H1 (cell line): ENCODE data around the gene USP35. TPM values are rescaled to one million over a fixed set of nuclear protein-coding genes. Genes with fewer than 3 reads are reported as not detected.
A peak's percentile ranks its signal among the peaks of the same experiment; 100 is the strongest.

Experiments used
- CTCF ChIA-PET: fragments of 300-600 bp; sonication (Branson Sonifier 250); formaldehyde crosslinking; loops from one replicate; lab custom pipeline; 2021; ENCODE audit not compliant: partially characterized antibody; lab: Charles Lee
- POLR2A ChIA-PET: fragments of 300-600 bp; sonication (Branson Sonifier 250); formaldehyde crosslinking; loops from one replicate; lab custom pipeline; 2021; ENCODE audit warnings: inconsistent platforms; ENCODE audit not compliant: partially characterized antibody; lab: Charles Lee
- DNase-seq, 2 experiments: peaks; one replicate each; pipeline versions ENCODE4 v3.0.0 to v3.0.0-alpha.2; 2010 to 2022; ENCODE audit warnings: low spot score in 2 of 2, low read depth in 1 of 2, mixed read lengths in 1 of 2
- FAIRE-seq: peaks from 2 replicates; lab custom pipeline; 2011; peaks lifted over from hg19 to GRCh38; lab: Jason Lieb, UNC
- H2AFZ ChIP-seq: 2 replicates; pipeline ENCODE4 v1.8.1; 2012; ENCODE audit warnings: low read length, inconsistent platforms
- H2AK5ac ChIP-seq: 2 replicates; pipeline ENCODE4 v1.6.1; 2013; ENCODE audit warnings: low read depth, low read length
- H2BK120ac ChIP-seq: replicated peaks from 2 replicates; pipeline ENCODE3; 2013; ENCODE audit warnings: low read depth, low read length, inconsistent platforms
- H2BK12ac ChIP-seq: 2 replicates; pipeline ENCODE4 v1.6.1; 2013; ENCODE audit warnings: low read depth, low read length
- H2BK15ac ChIP-seq: 2 replicates; pipeline ENCODE4 v1.6.1; 2013; ENCODE audit warnings: low read length
- H2BK20ac ChIP-seq: 2 replicates; pipeline ENCODE4 v1.6.1; 2013; ENCODE audit warnings: low read length
- H2BK5ac ChIP-seq: 2 replicates; pipeline ENCODE4 v1.6.1; 2013; ENCODE audit warnings: low read depth, low read length
- H3K14ac ChIP-seq: 2 replicates; pipeline ENCODE4 v1.6.1; 2013; ENCODE audit warnings: inconsistent platforms; ENCODE audit not compliant: insufficient read length
- H3K18ac ChIP-seq: 2 replicates; pipeline ENCODE4 v1.6.1; 2013; ENCODE audit warnings: low read length; ENCODE audit errors: extremely low read depth
- H3K23ac ChIP-seq: 2 replicates; pipeline ENCODE4 v1.6.1; 2013; ENCODE audit warnings: inconsistent platforms; ENCODE audit not compliant: insufficient read length
- H3K23me2 ChIP-seq: 2 replicates; pipeline ENCODE4 v1.6.1; 2013; ENCODE audit warnings: low read depth, low read length
- H3K27ac ChIP-seq: 2 replicates; pipeline ENCODE4 v1.6.1; 2011; ENCODE audit warnings: low read depth, low read length, inconsistent platforms
- H3K27me3 ChIP-seq, 4 experiments: replicated peaks in 1 of 4; 1 replicate in 1 of 4; 2 replicates in 3 of 4; pipeline versions ENCODE4 v1.6.1 to v1.8.1; 2011 to 2013; ENCODE audit warnings: low read length in 3 of 4, mild to moderate bottlenecking in 3 of 4, inconsistent platforms in 2 of 4, mixed read lengths in 2 of 4, moderate library complexity in 1 of 4; ENCODE audit not compliant: control insufficient read depth in 3 of 4, insufficient read depth in 3 of 4; ENCODE audit errors: extremely low read depth in 1 of 4
- H3K36me3 ChIP-seq, 4 experiments: 2 replicates each; pipeline versions ENCODE4 v1.6.1 to v1.8.1; 2011 to 2013; ENCODE audit warnings: mild to moderate bottlenecking in 4 of 4, low read length in 3 of 4, moderate library complexity in 2 of 4, control low read depth in 1 of 4, inconsistent platforms in 1 of 4; ENCODE audit not compliant: insufficient read depth in 4 of 4, control insufficient read depth in 2 of 4
- H3K4ac ChIP-seq: replicated peaks from 2 replicates; pipeline ENCODE3; 2013; ENCODE audit warnings: low read length, low read depth, mixed read lengths, inconsistent platforms; ENCODE audit not compliant: insufficient read length
- H3K4me1 ChIP-seq, 4 experiments: replicated peaks in 1 of 4; 1 replicate in 1 of 4; 2 replicates in 3 of 4; pipeline versions ENCODE4 v1.6.1 to v1.8.1; 2011 to 2013; ENCODE audit warnings: low read length in 3 of 4, inconsistent platforms in 2 of 4, mixed read lengths in 1 of 4; ENCODE audit not compliant: insufficient read depth in 4 of 4, control insufficient read depth in 3 of 4
- H3K4me2 ChIP-seq, 2 experiments: 2 replicates each; pipeline versions ENCODE4 v1.6.1 to v1.8.1; 2011 to 2013; ENCODE audit warnings: low read depth in 2 of 2, low read length in 2 of 2, control low read depth in 1 of 2, inconsistent platforms in 1 of 2, mild to moderate bottlenecking in 1 of 2; ENCODE audit not compliant: insufficient read depth in 1 of 2
- H3K4me3 ChIP-seq, 4 experiments: fragments of 200-600, 300-600 bp in 1 of 4; sonication (generic), shearing (Covaris generic), sonication (Bioruptor Twin) in 1 of 4; 2 replicates each; pipeline versions ENCODE4 v1.5.1 to v1.8.1; 2011 to 2016; ENCODE audit warnings: low read length in 4 of 4, low read depth in 3 of 4, control low read depth in 2 of 4, inconsistent platforms in 2 of 4, mild to moderate bottlenecking in 2 of 4, mixed read lengths in 1 of 4, moderate library complexity in 1 of 4; ENCODE audit not compliant: insufficient read depth in 2 of 4; ENCODE audit errors: extremely low read depth in 1 of 4
- H3K56ac ChIP-seq: replicated peaks from 2 replicates; pipeline ENCODE3; 2013; ENCODE audit warnings: low read depth, mild to moderate bottlenecking, mixed read lengths, low read length, inconsistent platforms; ENCODE audit not compliant: insufficient read length
- H3K79me1 ChIP-seq: 2 replicates; pipeline ENCODE4 v1.6.1; 2013; ENCODE audit warnings: low read depth, low read length, control low read depth
- H3K79me2 ChIP-seq, 2 experiments: 2 replicates each; pipeline versions ENCODE4 v1.6.1 to v1.8.1; 2012 to 2013; ENCODE audit warnings: low read length in 2 of 2, mild to moderate bottlenecking in 2 of 2, inconsistent platforms in 1 of 2; ENCODE audit not compliant: insufficient read depth in 2 of 2, control insufficient read depth in 1 of 2
- H3K9ac ChIP-seq, 4 experiments: replicated peaks in 1 of 4; 1 replicate in 1 of 4; 2 replicates in 3 of 4; pipeline versions ENCODE4 v1.6.1 to v1.8.1; 2011 to 2013; ENCODE audit warnings: low read depth in 3 of 4, low read length in 3 of 4, control low read depth in 2 of 4, mild to moderate bottlenecking in 2 of 4, moderate library complexity in 2 of 4, inconsistent platforms in 1 of 4; ENCODE audit errors: extremely low read depth in 1 of 4
- H3K9me3 ChIP-seq, 2 experiments: 2 replicates each; pipeline versions ENCODE4 v1.6.1 to v1.8.1; 2012 to 2013; ENCODE audit warnings: mild to moderate bottlenecking in 2 of 2, moderate library complexity in 2 of 2, control low read depth in 1 of 2, inconsistent platforms in 1 of 2, low read depth in 1 of 2, low read length in 1 of 2, mixed read lengths in 1 of 2; ENCODE audit not compliant: insufficient read depth in 2 of 2
- H4K20me1 ChIP-seq, 2 experiments: replicated peaks in 1 of 2; 2 replicates each; pipeline versions ENCODE3 to v1.8.1; 2011 to 2013; ENCODE audit warnings: inconsistent platforms in 2 of 2, low read length in 2 of 2, mild to moderate bottlenecking in 1 of 2; ENCODE audit not compliant: insufficient read depth in 2 of 2, control insufficient read depth in 1 of 2
- H4K5ac ChIP-seq: 2 replicates; pipeline ENCODE4 v1.6.1; 2013; ENCODE audit warnings: low read length, low read depth, mixed read lengths, inconsistent platforms; ENCODE audit not compliant: insufficient read length
- H4K8ac ChIP-seq: 2 replicates; pipeline ENCODE4 v1.8.0; 2013; ENCODE audit warnings: mild to moderate bottlenecking, moderate library complexity, low read length, inconsistent platforms; ENCODE audit not compliant: insufficient read depth; ENCODE audit errors: extremely low read depth
- H4K91ac ChIP-seq: replicated peaks from 2 replicates; pipeline ENCODE3; 2013; ENCODE audit warnings: low read length, mixed read lengths, inconsistent platforms; ENCODE audit not compliant: insufficient read length
- ASH2L ChIP-seq: fragments of 200-600, 300-600 bp; sonication (generic); IDR thresholded peaks from one replicate; pipeline ENCODE4 v1.7.1; 2017; ENCODE audit warnings: low read length
- BCL11A ChIP-seq, 2 experiments: IDR thresholded peaks; one replicate each; pipeline ENCODE4 v1.6.1; 2011; ENCODE audit warnings: low read depth in 2 of 2, low read length in 2 of 2, mild to moderate bottlenecking in 2 of 2
- CEBPB ChIP-seq: IDR thresholded peaks from 2 replicates; pipeline ENCODE4 v1.6.1; 2012; ENCODE audit warnings: low read depth, low read length
- EZH2 ChIP-seq: fragments of 200-600 bp; sonication (generic); IDR thresholded peaks from 2 replicates; pipeline ENCODE4 v1.7.1; 2012; ENCODE audit warnings: low read depth, mild to moderate bottlenecking, moderate library complexity, low read length, inconsistent platforms; ENCODE audit not compliant: severe bottlenecking
- KDM1A ChIP-seq: fragments of 200-600, 300-600 bp; sonication (generic); IDR thresholded peaks from 2 replicates; pipeline ENCODE4 v1.7.1; 2016; ENCODE audit warnings: mild to moderate bottlenecking, low read length, borderline replicate concordance
- RNF2 ChIP-seq: fragments of 200-900, 300-1000 bp; sonication (generic); IDR thresholded peaks from 2 replicates; pipeline ENCODE4 v1.7.1; 2016; ENCODE audit warnings: borderline replicate concordance, low read depth, mild to moderate bottlenecking, antibody characterized with exemption, low read length; ENCODE audit not compliant: poor library complexity, severe bottlenecking; ENCODE audit errors: missing control alignments
- TEAD4 ChIP-seq: IDR thresholded peaks from 2 replicates; pipeline ENCODE4 v1.6.1; 2012; ENCODE audit warnings: low read depth, low read length, inconsistent platforms, mixed read lengths
- ZNF274 ChIP-seq: IDR thresholded peaks from 2 replicates; pipeline ENCODE4 v1.7.0; 2012; ENCODE audit warnings: low read length, borderline replicate concordance; ENCODE audit errors: extremely low read depth
- WGBS, 2 experiments: shearing (Covaris generic) in 1 of 2; methylation state at CpG; one replicate each; pipeline versions ENCODE4 v1.1.6 to v1.1.7; 2013 to 2015; ENCODE audit warnings: low lambda C conversion rate in 2 of 2, mixed read lengths in 2 of 2, inconsistent platforms in 1 of 2, low coverage in 1 of 2, missing lambda C conversion rate in 1 of 2; ENCODE audit not compliant: insufficient replicate concordance in 2 of 2, insufficient coverage in 1 of 2, insufficient read length in 1 of 2; ENCODE audit errors: extremely low coverage in 1 of 2, missing lambda C conversion rate in 1 of 2; 5-methylcytosine and 5-hydroxymethylcytosine counted together
- polyA plus RNA-seq, 7 experiments: library from polyadenylated mRNA; depleted of rRNA in 3 of 7; stranded (reverse) in 5 of 7; unstranded in 2 of 7; fragments of >200 nt in 5 of 7; fragments of 200-250 nt in 2 of 7; gene quantifications; 1 replicate in 5 of 7; 2 replicates in 1 of 7; 4 replicates in 1 of 7; pipeline versions ENCODE4 v1.2.1 to v1.2.3, GENCODE V29; 2011 to 2013; ENCODE audit warnings: missing spikeins in 2 of 7, mixed read lengths in 2 of 7
- total RNA-seq: library from RNA; stranded (reverse); fragmentation: NEBNext Ultra II Directional; extraction: Animal tissue kit (Norgen Biotek cat#: 25700); gene quantifications from 2 replicates; pipeline ENCODE4 v1.2.1, GENCODE V29; 2021

The USP35 gene
- total and polyA plus RNA-seq, 2 of the 8 experiments (the other 6 are each of a cell fraction or from before 2014, with no cell fraction given): 4.6 to 6.8 TPM

DNA sequence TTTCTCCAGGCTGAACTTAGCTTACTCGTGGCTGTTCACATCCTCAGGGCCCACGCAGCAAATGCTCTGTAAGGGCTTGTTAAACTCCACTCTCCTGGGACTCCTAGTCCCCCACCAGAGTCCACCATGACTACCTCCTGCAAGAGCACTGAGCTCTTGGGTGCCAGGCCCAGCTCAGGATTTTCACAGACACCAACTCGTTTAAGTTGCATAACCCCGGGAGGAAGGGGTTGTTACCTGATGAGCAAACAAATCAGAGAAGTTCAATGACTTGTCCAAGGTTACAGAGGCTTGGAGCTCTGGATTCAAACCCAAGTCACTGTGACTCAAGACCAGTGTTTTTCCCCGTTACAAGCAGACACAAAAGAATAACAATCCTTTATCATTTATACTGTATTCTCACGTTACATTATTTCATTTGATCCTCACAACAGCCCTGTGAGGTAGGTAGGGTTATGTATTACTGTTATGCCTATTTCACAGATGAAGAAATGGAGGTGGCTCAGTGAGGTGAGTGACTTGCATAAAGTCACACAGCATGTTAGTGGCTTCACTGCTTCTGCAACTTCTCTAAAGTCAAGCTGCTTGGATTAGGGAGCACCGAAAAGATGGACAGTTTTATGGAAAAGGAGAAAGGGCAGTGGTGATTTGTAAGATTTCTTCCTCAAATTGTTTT lies 17.7 kb upstream of the USP35 start:
- no peak for FAIRE-seq
- Histone ChIP-seq H3K79me1 (no peaks in the 10 kb centered on the region), H3K27me3 (no peaks in the 10 kb centered on the region), H2BK5ac (no peak overlapping the region), H3K14ac (no peak overlapping the region), H3K23ac (no peak overlapping the region), H4K5ac (no peak overlapping the region), H4K20me1 (no peaks in the 10 kb centered on the region), H4K91ac (no peak overlapping the region), H3K18ac (no peak overlapping the region), H2AK5ac (no peak overlapping the region), H3K4ac (no peak overlapping the region), H3K36me3 (no peaks in the 10 kb centered on the region), H2BK15ac (no peak overlapping the region), H3K27ac (no peak overlapping the region), H2AFZ (no peak overlapping the region), H3K23me2 (no peaks in the 10 kb centered on the region), H3K79me2 (no peaks in the 10 kb centered on the region), H2BK20ac (no peak overlapping the region)
- 86% methylated on average over 7 of the region's 7 CpGs; no CpG with 5 or more reads in 1 of the 2 experiments for WGBS, 2 experiments
- CTCF ChIA-PET: interaction anchor here (1.2 to 1.4 kb wide), 2 partner anchors 11 to 22 kb away, joined by 3 to 4 read pairs; no protein-coding TSS in a partner anchor
- POLR2A ChIA-PET: interaction anchor here (0.7 kb wide), 1 partner anchor 66 kb away, joined by 3 read pairs; no protein-coding TSS in a partner anchor
- TF ChIP-seq ZNF274 (no peak), RNF2 (no peak), EZH2 (no peak), ASH2L (no peak), BCL11A (IDR thresholded peaks at IDR 0.05; ENCODE audit: low read depth in 2 of 2, low read length in 2 of 2) (no peak), TEAD4 (no peak), CEBPB (no peak), KDM1A (no peak)
- TF ChIP-seq, all 59 proteins: peak for 0
- Histone ChIP-seq H3K4me1 (no peaks in the 10 kb centered on the region), H2BK12ac (no peak overlapping the region), H3K4me2 (no peak overlapping the region), H3K9me3 (no peaks in the 10 kb centered on the region), H3K4me3 (no peak overlapping the region), H2BK120ac (no peak overlapping the region), H3K56ac (no peak overlapping the region), H3K9ac (no peak overlapping the region), H4K8ac (0 out of 2 replicates have a peak overlapping the region, but pooled peaks have one; percentile 14)
- no peak for DNase-seq
